Measurements from ENCODE around the gene GTF3C6. TPM values are rescaled to one million over a fixed set of nuclear protein-coding genes. Genes with fewer than 3 reads are reported as not detected.

GTF3C6 gene, protein sequence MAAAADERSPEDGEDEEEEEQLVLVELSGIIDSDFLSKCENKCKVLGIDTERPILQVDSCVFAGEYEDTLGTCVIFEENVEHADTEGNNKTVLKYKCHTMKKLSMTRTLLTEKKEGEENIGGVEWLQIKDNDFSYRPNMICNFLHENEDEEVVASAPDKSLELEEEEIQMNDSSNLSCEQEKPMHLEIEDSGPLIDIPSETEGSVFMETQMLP
- 160 and 195 TPM in 2 replicates for total RNA-seq (2016; rRNA removed; fragmentation: Illumina TruSeq; extraction: Trizol)
- 144 and 180 TPM in 2 replicates for total RNA-seq (2016; cell fraction: cytosol; rRNA removed; fragmentation: Illumina TruSeq; extraction: Trizol; ENCODE audit: low read depth)
- total RNA-seq (2016; cell fraction: insoluble cytoplasmic fraction; rRNA removed; fragmentation: Illumina TruSeq; extraction: Trizol): 161 and 199 TPM in 2 replicates
- total RNA-seq (2016; cell fraction: membrane; rRNA removed; fragmentation: Illumina TruSeq; extraction: Trizol): 230 and 276 TPM in 2 replicates
- 55.6 and 59.8 TPM in 2 replicates for total RNA-seq (2016; cell fraction: nucleus; rRNA removed; fragmentation: Illumina TruSeq; extraction: Trizol)
- polyA plus RNA-seq (2011; rRNA removed): 19.3 and 21.6 TPM in 2 replicates
- polyA plus RNA-seq (2011; cell fraction: cytosol; rRNA removed): 12.0 and 21.0 TPM in 2 replicates
- 4.4 and 8.4 TPM in 2 replicates for polyA plus RNA-seq (2011; cell fraction: nucleus; rRNA removed)
- 77.9 and 114 TPM in 2 replicates for polyA plus RNA-seq (2012)
- 218 and 250 TPM in 2 replicates for polyA plus RNA-seq (2016; cell fraction: cytosol; fragmentation: Illumina TruSeq; extraction: Trizol; ENCODE audit: low read depth)
- 229 and 233 TPM in 2 replicates for polyA plus RNA-seq (2016; cell fraction: insoluble cytoplasmic fraction; fragmentation: Illumina TruSeq; extraction: Trizol; ENCODE audit: low read depth)
- 267 and 309 TPM in 2 replicates for polyA plus RNA-seq (2016; cell fraction: membrane; fragmentation: Illumina TruSeq; extraction: Trizol; ENCODE audit: low read depth)
- polyA plus RNA-seq (2016; cell fraction: nucleus; fragmentation: Illumina TruSeq; extraction: Trizol; ENCODE audit: insufficient read depth, low read depth): 100 and 108 TPM in 2 replicates
- 1.5 and 1.7 TPM in 2 replicates for polyA minus RNA-seq (2011; rRNA and poly(A)+ RNA removed; ENCODE audit: low replicate concordance)
- polyA minus RNA-seq (2011; cell fraction: cytosol; rRNA and poly(A)+ RNA removed): 16.9 and 21.8 TPM in 2 replicates
- polyA minus RNA-seq (2011; cell fraction: nucleus; rRNA and poly(A)+ RNA removed): 12.1 and 14.3 TPM in 2 replicates
- Bru-seq, nascent RNA: percentile 77 among the genes with signal in this experiment
- BruChase-seq, experiment 1, labeled RNA remaining after a 6-hour chase: percentile 87 among the genes with signal in this experiment
- BruChase-seq, experiment 2, labeled RNA remaining after a 2-hour chase: percentile 76 among the genes with signal in this experiment
- long read RNA-seq, experiment 1, transcript GTF3C6-201 (6 exons, 952 nt): major isoform, 244 of 270 reads
- long read RNA-seq, experiment 1, partial matches to known transcripts: 12 of 270 reads
- long read RNA-seq, experiment 1, other reads (novel, unspliced or antisense): 14 of 270 reads
- long read RNA-seq, experiment 2, transcript GTF3C6-201 (6 exons, 952 nt): major isoform, 129 of 185 reads
- long read RNA-seq, experiment 2, partial matches to known transcripts: 12 of 185 reads
- long read RNA-seq, experiment 2, other reads (novel, unspliced or antisense): 43 of 185 reads

DNA sequence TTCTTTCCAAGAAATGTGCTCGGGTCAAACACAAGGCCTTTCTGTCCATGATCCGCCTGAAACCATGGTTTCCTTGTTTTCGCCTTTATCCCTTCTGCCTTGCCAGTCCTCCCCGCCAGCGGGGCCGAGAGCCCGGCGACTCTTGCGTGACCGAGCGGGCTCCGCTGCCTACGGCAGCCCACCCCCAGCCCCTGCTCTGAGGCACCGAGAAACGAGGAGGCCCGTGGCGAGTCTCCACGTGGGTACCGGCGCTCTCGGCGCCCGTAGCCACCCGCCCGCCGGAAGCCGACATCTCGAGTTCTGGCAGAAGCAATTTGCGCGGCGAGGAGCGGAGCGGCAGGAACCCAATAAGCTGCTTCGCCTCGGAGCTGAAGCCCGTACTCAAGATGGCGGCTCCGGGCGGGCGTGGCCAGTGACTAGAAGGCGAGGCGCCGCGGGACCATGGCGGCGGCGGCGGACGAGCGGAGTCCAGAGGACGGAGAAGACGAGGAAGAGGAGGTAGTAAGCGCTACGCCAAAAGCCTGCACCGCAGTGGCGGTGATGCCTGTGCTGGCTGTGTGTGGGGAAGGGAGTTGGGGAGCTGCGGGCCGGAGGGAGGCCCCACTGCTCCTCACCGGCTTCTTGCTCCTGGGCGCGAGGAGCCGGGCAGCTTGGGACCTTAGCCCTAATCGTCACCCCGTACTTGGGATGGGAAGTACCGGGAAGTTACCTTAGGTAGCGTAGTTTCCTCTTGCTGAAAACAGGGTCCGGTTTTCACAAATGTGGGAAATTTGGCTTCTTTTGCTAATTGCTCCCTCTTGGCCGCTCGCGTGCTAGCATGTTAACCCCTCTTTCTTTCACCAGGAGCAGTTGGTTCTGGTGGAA lies at the start of gene GTF3C6:
Gene GTF3C6, plus strand, starts transcription at position 378 of the 864 bp plus-strand sequence. Its CDS starts 64 bp downstream, at position 442.
- ATAC-seq: peak; percentile 99
- in situ Hi-C loops (cut with HindIII; ENCODE audit: extremely low pct_ligation_motif_present, low pct_unique_long_range_greater_than_20kb) (no loop called here), intact Hi-C loops (cut with micrococcal nuclease; ENCODE audit: unreplicated experiment) (loop anchor here (1.0 kb wide), 1 partner anchor 23 kb away; no protein-coding TSS in a partner anchor)
- BruUV-seq (replicated peaks): TSS peak; percentile 74
- no peaks in the 10 kb centered on the region for H3K27me3 ChIP-seq (ENCODE audit: control insufficient read depth in 1 of 2, insufficient read depth in 2 of 2, low read length in 2 of 2)
- H3K9ac ChIP-seq (ENCODE audit: insufficient read depth, low read depth, low read length): peak within 1 kb of the TSS; percentile 98
- peaks cover 8 to 27% of the 10 kb centered on the region in 2 experiments; a peak in 3 of 5 replicates for H3K36me3 ChIP-seq (replicated peaks in 1 of 2; ENCODE audit: control insufficient read depth in 1 of 2, insufficient read depth in 2 of 2, low read length in 2 of 2)
- DNase-seq (ENCODE audit: low spot score): peak; percentile 82
- ChIA-PET CTCF (ENCODE audit: low intra/inter-chr PET ratio, low total read pairs) (no interaction called here), POLR2A (interaction anchor here (0.6 to 5.1 kb wide), 24 partner anchors 9 to 1574 kb away, joined by 3 to 51 read pairs (median 4); partner anchors contain the start of genes AMD1, CDK19 and RPF2)
- peak within 1 kb of the TSS; percentile 97 for H3K4me2 ChIP-seq (ENCODE audit: low read depth, low read length)
- no peaks in the 10 kb centered on the region for H4K20me1 ChIP-seq (ENCODE audit: insufficient read depth, low read length)
- no peak for FAIRE-seq
- H3K4me1 ChIP-seq (ENCODE audit: insufficient read depth, low read length): peaks cover 36% of the 10 kb centered on the region
- H3K79me2 ChIP-seq (ENCODE audit: insufficient read depth, low read length): peaks cover 22% of the 10 kb centered on the region
- WGBS (ENCODE audit: low lambda C conversion rate): under 1% methylated on average over 36 of the region's 70 CpGs
- H3K4me3 ChIP-seq (replicated peaks in 1 of 3; ENCODE audit: insufficient read depth in 1 of 3, low read depth in 2 of 3, low read length in 3 of 3): peak within 1 kb of the TSS; percentile 80 to 93 (median 91)
- peak within 1 kb of the TSS; percentile 49 for H2AFZ ChIP-seq (ENCODE audit: low read length)
- no peaks in the 10 kb centered on the region for H3K9me3 ChIP-seq (ENCODE audit: low read length)
- H3K27ac ChIP-seq (ENCODE audit: extremely low read length, insufficient read depth, low read length): peak within 1 kb of the TSS; percentile 92
- TF ChIP-seq, protein P1, sequence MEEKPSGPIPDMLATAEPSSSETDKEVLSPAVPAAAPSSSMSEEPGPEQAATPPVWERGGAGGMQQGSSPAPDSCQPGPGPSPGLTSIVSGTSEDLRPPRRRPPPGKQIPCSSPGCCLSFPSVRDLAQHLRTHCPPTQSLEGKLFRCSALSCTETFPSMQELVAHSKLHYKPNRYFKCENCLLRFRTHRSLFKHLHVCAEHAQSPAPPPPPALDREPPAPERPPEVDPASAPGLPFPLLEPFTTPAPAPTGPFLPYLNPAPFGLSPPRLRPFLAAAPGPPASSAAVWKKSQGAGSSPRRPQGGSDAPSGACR (CRISPR knock-in tag; IDR thresholded peaks at IDR 0.05): no peak
- TF ChIP-seq STAT5B (CRISPR knock-in tag; IDR thresholded peaks at IDR 0.05) (peak; percentile 58), KDM5B (CRISPR knock-in tag; IDR thresholded peaks at IDR 0.05; ENCODE audit: borderline replicate concordance) (peak; percentile 94; the same call in 1 of the 2 replicates), ZNF768 (CRISPR knock-in tag; IDR thresholded peaks at IDR 0.05) (peak; percentile 81; the same call in 1 of the 2 replicates), YY1 (IDR thresholded peaks at IDR 0.05; ENCODE audit: insufficient read depth, insufficient replicate concordance, low read depth, low read length) (peak; percentile 99), SOX13 (IDR thresholded peaks at IDR 0.05) (no peak), SOX13 (CRISPR knock-in tag; conservative IDR thresholded peaks at IDR 0.05 in 1 of 2, IDR thresholded peaks at IDR 0.05 in 1 of 2) (0 out of 4 replicates have a peak, but pooled peaks of 1 of the 2 experiments have one; percentile 46), NR2C2 (CRISPR knock-in tag; IDR thresholded peaks at IDR 0.05; ENCODE audit: borderline replicate concordance) (no peak), SMAD9 (CRISPR knock-in tag; IDR thresholded peaks at IDR 0.05) (peak; percentile 32; the same call in 1 of the 2 replicates), TP53 (CRISPR knock-in tag; conservative IDR thresholded peaks at IDR 0.05) (0 out of 2 replicates have a peak, but pooled peaks have one; percentile 43), ZNF552 (CRISPR knock-in tag; IDR thresholded peaks at IDR 0.05; ENCODE audit: borderline replicate concordance) (no peak), SRF (IDR thresholded peaks at IDR 0.05; ENCODE audit: low read depth, low read length) (peak; percentile 8; the same call in 1 of the 2 replicates), RBFOX2 (IDR thresholded peaks at IDR 0.05; ENCODE audit: low read depth, low read length) (peak; percentile 99)
- TF ChIP-seq, protein P2, sequence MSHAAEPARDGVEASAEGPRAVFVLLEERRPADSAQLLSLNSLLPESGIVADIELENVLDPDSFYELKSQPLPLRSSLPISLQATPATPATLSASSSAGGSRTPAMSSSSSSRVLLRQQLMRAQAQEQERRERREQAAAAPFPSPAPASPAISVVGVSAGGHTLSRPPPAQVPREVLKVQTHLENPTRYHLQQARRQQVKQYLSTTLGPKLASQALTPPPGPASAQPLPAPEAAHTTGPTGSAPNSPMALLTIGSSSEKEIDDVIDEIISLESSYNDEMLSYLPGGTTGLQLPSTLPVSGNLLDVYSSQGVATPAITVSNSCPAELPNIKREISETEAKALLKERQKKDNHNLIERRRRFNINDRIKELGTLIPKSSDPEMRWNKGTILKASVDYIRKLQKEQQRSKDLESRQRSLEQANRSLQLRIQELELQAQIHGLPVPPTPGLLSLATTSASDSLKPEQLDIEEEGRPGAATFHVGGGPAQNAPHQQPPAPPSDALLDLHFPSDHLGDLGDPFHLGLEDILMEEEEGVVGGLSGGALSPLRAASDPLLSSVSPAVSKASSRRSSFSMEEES (CRISPR knock-in tag; IDR thresholded peaks at IDR 0.05): peak; percentile 55; the same call in 1 of the 2 replicates
